ENCODE measurements around the gene GET3. TPM values are rescaled to one million over a fixed set of nuclear protein-coding genes. Genes with fewer than 3 reads are reported as not detected.

Gene GET3
- total and polyA plus RNA-seq, 2 of the 13 experiments (the other 11 are each of a cell fraction or from before 2014, with no cell fraction given): 57.7 to 59.4 TPM

GRCh38 chr19:12723641-12724426 is 13.5 kb upstream of the GET3 start, which contains the start of gene TNPO2 (continued):
- TF ChIP-seq MAFF (IDR thresholded peaks at IDR 0.05; ENCODE audit: low read depth, low read length): no peak
- TF ChIP-seq NR2C2 (CRISPR knock-in tag; IDR thresholded peaks at IDR 0.05; ENCODE audit: borderline replicate concordance): peak; percentile 94
- TF ChIP-seq ELF1 (CRISPR knock-in tag; IDR thresholded peaks at IDR 0.05): peak; percentile 42; the same call in 1 of the 2 replicates
- 0 out of 2 replicates have a peak, but pooled peaks have one; percentile 36 for TF ChIP-seq TP53 (CRISPR knock-in tag; conservative IDR thresholded peaks at IDR 0.05)
- peak; percentile 71 for TF ChIP-seq KMT2B (CRISPR knock-in tag; IDR thresholded peaks at IDR 0.05)
- TF ChIP-seq ZNF143 (CRISPR knock-in tag; IDR thresholded peaks at IDR 0.05): peak; percentile 93
- no peak for TF ChIP-seq ZFP36L1 (CRISPR knock-in tag; IDR thresholded peaks at IDR 0.05)
- TF ChIP-seq SIN3A (IDR thresholded peaks at IDR 0.05; ENCODE audit: borderline replicate concordance, low read depth, low read length): peak; percentile 80; the same call in 1 of the 2 replicates
- TF ChIP-seq HNRNPLL (IDR thresholded peaks at IDR 0.05; ENCODE audit: low read depth, low read length, poor library complexity, severe bottlenecking): peak; percentile 43
- TF ChIP-seq ZNF670 (CRISPR knock-in tag; IDR thresholded peaks at IDR 0.05; ENCODE audit: borderline replicate concordance): no peak
- TF ChIP-seq KAT8 (CRISPR knock-in tag; IDR thresholded peaks at IDR 0.05): peak; percentile 59; the same call in 1 of the 2 replicates
- TF ChIP-seq ZNF605 (CRISPR knock-in tag; IDR thresholded peaks at IDR 0.05): peak; percentile 63; the same call in 1 of the 2 replicates
- TF ChIP-seq KLF6 (CRISPR knock-in tag; IDR thresholded peaks at IDR 0.05): peak; percentile 49; the same call in 1 of the 2 replicates
- peak; percentile 44; the same call in 1 of the 2 replicates for TF ChIP-seq ZNF747 (CRISPR knock-in tag; IDR thresholded peaks at IDR 0.05; ENCODE audit: borderline replicate concordance)
- no peak for TF ChIP-seq ZBTB10 (CRISPR knock-in tag; IDR thresholded peaks at IDR 0.05; ENCODE audit: borderline replicate concordance)
- no peak for TF ChIP-seq DZIP1 (CRISPR knock-in tag; IDR thresholded peaks at IDR 0.05)
- TF ChIP-seq ZBTB26 (CRISPR knock-in tag; IDR thresholded peaks at IDR 0.05; ENCODE audit: borderline replicate concordance): 0 out of 2 replicates have a peak, but pooled peaks have one; percentile 22
- TF ChIP-seq POLR2AphosphoS2 (IDR thresholded peaks at IDR 0.05; ENCODE audit: low read depth, low read length): no peak
- TF ChIP-seq ZNF773 (CRISPR knock-in tag; IDR thresholded peaks at IDR 0.05; ENCODE audit: borderline replicate concordance): no peak
- TF ChIP-seq, protein P1, sequence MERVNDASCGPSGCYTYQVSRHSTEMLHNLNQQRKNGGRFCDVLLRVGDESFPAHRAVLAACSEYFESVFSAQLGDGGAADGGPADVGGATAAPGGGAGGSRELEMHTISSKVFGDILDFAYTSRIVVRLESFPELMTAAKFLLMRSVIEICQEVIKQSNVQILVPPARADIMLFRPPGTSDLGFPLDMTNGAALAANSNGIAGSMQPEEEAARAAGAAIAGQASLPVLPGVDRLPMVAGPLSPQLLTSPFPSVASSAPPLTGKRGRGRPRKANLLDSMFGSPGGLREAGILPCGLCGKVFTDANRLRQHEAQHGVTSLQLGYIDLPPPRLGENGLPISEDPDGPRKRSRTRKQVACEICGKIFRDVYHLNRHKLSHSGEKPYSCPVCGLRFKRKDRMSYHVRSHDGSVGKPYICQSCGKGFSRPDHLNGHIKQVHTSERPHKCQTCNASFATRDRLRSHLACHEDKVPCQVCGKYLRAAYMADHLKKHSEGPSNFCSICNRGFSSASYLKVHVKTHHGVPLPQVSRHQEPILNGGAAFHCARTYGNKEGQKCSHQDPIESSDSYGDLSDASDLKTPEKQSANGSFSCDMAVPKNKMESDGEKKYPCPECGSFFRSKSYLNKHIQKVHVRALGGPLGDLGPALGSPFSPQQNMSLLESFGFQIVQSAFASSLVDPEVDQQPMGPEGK (CRISPR knock-in tag; IDR thresholded peaks at IDR 0.05): peak; percentile 46; the same call in 1 of the 2 replicates

All from HepG2 (cell line).